Measurements from ENCODE around the gene LRIG1. TPM values are rescaled to one million over a fixed set of nuclear protein-coding genes. Genes with fewer than 3 reads are reported as not detected.

The LRIG1 gene
- total and polyA plus RNA-seq, 2 of the 8 experiments (the other 6 are each of a cell fraction or from before 2014, with no cell fraction given), result 78.1 to 88.7 TPM

GRCh38 chr3:66418475-66418931 is 82.3 kb downstream of the LRIG1 start (continued):
- TF ChIP-seq, protein P1, sequence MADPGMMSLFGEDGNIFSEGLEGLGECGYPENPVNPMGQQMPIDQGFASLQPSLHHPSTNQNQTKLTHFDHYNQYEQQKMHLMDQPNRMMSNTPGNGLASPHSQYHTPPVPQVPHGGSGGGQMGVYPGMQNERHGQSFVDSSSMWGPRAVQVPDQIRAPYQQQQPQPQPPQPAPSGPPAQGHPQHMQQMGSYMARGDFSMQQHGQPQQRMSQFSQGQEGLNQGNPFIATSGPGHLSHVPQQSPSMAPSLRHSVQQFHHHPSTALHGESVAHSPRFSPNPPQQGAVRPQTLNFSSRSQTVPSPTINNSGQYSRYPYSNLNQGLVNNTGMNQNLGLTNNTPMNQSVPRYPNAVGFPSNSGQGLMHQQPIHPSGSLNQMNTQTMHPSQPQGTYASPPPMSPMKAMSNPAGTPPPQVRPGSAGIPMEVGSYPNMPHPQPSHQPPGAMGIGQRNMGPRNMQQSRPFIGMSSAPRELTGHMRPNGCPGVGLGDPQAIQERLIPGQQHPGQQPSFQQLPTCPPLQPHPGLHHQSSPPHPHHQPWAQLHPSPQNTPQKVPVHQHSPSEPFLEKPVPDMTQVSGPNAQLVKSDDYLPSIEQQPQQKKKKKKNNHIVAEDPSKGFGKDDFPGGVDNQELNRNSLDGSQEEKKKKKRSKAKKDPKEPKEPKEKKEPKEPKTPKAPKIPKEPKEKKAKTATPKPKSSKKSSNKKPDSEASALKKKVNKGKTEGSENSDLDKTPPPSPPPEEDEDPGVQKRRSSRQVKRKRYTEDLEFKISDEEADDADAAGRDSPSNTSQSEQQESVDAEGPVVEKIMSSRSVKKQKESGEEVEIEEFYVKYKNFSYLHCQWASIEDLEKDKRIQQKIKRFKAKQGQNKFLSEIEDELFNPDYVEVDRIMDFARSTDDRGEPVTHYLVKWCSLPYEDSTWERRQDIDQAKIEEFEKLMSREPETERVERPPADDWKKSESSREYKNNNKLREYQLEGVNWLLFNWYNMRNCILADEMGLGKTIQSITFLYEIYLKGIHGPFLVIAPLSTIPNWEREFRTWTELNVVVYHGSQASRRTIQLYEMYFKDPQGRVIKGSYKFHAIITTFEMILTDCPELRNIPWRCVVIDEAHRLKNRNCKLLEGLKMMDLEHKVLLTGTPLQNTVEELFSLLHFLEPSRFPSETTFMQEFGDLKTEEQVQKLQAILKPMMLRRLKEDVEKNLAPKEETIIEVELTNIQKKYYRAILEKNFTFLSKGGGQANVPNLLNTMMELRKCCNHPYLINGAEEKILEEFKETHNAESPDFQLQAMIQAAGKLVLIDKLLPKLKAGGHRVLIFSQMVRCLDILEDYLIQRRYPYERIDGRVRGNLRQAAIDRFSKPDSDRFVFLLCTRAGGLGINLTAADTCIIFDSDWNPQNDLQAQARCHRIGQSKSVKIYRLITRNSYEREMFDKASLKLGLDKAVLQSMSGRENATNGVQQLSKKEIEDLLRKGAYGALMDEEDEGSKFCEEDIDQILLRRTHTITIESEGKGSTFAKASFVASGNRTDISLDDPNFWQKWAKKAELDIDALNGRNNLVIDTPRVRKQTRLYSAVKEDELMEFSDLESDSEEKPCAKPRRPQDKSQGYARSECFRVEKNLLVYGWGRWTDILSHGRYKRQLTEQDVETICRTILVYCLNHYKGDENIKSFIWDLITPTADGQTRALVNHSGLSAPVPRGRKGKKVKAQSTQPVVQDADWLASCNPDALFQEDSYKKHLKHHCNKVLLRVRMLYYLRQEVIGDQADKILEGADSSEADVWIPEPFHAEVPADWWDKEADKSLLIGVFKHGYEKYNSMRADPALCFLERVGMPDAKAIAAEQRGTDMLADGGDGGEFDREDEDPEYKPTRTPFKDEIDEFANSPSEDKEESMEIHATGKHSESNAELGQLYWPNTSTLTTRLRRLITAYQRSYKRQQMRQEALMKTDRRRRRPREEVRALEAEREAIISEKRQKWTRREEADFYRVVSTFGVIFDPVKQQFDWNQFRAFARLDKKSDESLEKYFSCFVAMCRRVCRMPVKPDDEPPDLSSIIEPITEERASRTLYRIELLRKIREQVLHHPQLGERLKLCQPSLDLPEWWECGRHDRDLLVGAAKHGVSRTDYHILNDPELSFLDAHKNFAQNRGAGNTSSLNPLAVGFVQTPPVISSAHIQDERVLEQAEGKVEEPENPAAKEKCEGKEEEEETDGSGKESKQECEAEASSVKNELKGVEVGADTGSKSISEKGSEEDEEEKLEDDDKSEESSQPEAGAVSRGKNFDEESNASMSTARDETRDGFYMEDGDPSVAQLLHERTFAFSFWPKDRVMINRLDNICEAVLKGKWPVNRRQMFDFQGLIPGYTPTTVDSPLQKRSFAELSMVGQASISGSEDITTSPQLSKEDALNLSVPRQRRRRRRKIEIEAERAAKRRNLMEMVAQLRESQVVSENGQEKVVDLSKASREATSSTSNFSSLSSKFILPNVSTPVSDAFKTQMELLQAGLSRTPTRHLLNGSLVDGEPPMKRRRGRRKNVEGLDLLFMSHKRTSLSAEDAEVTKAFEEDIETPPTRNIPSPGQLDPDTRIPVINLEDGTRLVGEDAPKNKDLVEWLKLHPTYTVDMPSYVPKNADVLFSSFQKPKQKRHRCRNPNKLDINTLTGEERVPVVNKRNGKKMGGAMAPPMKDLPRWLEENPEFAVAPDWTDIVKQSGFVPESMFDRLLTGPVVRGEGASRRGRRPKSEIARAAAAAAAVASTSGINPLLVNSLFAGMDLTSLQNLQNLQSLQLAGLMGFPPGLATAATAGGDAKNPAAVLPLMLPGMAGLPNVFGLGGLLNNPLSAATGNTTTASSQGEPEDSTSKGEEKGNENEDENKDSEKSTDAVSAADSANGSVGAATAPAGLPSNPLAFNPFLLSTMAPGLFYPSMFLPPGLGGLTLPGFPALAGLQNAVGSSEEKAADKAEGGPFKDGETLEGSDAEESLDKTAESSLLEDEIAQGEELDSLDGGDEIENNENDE (IDR thresholded peaks at IDR 0.05; ENCODE audit: insufficient replicate concordance, low read length), result no peak
- no peak for TF ChIP-seq POLR2AphosphoS5 (IDR thresholded peaks at IDR 0.05; ENCODE audit: low read depth, low read length)
- no peak for TF ChIP-seq SAP30 (IDR thresholded peaks at IDR 0.05; ENCODE audit: insufficient read depth, insufficient replicate concordance, low read length)
- no peak for TF ChIP-seq SRF (IDR thresholded peaks at IDR 0.05; ENCODE audit: low read depth, low read length)
- no peak for TF ChIP-seq TBP (IDR thresholded peaks at IDR 0.05; ENCODE audit: low read depth, low read length)
- no peak for TF ChIP-seq EGR1 (IDR thresholded peaks at IDR 0.05; ENCODE audit: borderline replicate concordance, low read depth, low read length)
